GM21619 (cell line): ENCODE results near the gene MORN1.

Source experiments
- ATAC-seq: cut with Tn5 transposase; IDR thresholded peaks from one replicate; pipeline ENCODE4 v1.9.1; 2021; ENCODE audit not compliant: unreplicated experiment

The MORN1 gene

DNA sequence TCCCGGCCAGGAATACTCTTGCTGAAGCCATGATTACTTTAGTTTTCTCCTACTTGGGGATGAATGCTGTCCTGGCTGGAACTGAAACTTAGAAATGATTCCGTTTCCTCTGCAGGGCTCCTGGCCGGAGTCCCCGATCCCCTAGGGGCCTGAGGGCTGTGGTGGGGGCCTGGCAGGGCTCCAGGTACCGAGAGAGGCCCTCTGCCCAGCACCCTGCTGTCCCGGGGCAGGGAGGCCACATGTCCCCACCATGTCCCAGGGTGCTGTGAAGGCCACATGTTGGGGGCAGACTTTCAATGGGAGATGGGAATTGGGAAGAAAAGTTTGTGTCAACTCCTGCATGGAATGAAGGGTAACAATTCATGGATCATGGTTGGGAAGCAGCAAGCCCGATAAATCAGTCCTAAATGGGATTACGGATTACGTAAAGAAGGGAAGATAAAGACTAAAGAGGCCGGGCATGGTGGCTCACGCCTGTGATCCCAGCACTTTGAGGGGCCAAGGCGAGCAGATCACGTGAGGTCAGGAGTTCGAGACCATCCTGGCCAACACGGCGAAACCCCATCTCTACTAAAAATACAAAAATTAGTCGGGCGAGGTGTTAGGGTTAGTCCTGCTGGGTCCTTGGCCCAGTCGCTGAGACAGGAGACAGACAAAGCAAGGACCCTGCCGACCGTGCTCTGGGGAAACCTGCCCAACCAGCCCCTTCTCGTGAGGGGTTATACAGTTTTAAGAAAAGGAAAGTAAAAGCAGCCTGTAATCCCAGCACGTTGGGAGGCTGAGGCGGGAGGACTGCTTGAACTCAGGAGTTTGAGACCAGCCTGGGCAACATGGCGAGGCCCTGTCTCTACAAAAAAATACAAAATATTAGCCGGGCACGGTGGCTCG, 37.6 kb downstream of the MORN1 start:
- ATAC-seq, result no peak

DNA sequence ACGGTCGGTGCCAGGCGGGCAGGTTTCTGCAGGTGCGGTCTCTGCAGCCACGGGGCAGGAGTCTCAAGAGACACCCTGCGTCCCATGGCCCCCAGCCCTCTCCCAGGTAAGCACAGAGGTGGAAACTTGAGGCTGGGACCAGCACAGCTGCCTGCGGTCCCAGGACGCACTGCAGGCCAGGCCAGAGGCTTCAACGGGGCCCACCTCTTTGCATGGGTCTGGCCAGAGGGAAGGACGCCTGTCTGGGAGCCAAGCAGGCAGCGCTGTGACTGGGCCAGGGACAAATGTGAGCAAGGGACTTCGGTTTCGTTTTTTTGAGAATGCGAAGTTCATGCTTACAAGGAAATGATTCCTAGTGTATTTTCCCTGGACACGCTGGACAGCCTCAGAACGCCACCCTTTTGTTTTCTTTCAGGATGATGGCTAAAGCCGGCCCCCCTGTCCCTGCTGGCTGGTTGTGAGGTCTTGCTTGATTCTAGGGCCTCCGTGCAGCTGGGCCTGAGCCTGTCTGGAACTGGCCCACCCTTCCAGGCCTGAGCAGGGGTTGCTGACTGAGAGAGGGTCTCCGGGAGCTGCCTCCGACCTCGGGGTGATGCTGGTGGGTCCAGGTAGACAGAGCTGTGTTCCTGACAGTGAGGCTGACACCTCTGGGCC, 38.3 kb downstream of the MORN1 start:
- no peak for ATAC-seq

DNA sequence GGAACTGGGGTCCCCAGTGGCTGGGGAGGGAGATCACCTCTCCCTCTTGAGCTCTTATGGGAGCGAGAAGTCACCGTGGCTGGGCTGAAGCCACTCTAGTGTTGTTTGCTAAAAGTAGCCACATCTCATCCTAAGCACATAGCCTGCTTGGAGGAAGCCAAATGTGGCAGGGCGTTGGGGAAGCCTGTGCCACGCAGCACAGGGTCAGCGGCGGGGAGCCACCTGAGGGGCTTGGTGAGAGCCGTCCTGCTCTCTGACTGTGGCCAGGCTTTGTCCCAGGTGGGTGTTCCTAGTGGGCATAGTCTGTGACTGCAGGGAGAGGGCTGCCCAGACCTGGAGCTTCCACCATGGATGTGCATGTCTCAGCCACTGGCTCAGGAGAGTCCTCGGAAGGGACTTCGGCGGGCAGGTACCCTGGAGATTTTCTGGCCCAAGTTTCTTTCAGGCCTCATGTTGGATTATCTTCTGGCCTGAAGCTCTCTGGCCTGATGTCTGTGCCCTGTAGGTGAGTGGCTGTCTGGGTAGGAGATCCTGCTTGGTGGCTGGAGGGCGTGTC, 38.9 kb downstream of the MORN1 start:
- no peak for ATAC-seq

DNA sequence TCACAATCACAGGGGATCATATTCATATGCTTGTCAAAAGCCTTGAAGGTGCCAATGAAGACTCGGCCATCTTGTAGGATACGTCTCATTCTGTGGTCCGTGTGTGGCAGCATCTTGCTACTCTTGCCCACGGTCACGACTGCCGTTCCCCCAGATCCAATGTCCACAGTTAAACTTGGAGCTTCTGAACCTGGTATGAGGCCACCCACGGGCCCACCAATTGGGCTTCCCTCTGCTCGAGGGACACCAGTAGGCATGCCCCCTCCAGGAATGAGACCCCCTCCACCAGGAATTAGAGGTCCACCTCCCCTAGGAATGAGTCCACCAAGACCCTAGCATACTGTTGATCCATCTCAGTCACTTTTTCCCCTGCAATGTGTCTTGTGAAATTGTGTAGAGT, 39.6 kb downstream of the MORN1 start:
- no peak for ATAC-seq

DNA sequence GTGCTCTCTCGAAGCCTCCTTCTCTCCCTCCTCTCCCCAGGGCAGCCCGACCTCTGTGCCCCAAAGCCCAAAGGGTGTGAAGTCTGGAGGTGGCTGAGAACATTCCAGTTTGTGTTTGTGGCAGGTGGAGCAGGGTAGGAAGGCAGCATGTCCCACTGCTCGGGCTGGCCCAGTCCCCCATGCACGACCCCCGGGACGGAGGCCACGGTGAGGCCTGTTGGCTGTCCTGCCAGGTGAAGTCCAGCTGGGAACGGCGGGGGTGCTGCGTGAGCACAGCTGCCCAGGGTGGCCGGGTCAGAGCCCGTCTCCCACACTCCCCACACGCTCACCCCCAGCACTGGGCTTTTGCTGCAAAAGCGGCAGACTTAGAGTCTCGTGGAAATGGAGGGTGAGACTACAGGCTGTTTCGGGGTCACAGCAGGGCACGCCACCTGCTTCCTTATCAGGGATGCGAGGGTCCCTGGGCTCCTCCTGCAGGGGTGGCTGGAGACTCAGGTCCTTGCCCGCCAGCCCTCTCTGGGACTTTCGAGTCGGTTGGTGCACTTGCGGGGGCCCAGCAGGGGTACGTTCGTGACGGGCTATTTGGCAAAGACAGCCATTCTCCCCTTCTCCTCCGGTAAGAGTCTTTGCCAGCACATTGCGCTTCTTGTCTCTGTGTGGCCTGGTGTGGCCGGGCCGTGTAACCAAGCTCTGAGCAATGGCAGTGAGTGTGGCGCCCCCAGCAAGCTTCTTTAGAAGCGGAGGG, 40.3 kb downstream of the MORN1 start:
- no peak for ATAC-seq

DNA sequence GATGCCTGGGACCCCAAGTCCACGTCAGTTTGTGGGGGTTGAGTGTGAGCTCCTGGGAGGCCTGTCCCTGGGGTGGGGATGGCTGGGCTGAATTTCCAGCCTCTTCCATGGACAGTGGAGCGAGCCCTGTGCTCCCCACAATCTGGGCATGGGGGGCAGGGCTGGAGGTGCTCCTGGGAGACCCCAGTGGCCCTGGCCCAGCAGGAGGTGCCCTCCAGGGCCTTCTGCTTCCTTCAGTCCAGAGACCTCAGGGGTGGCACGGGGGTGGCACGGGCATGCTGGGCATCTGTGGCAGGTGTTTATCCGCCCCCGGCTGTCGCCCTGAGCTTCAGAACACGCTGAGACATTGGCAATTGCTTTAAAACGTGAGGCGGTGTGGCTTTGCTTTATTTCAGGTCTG, 40.9 kb downstream of the MORN1 start:
- ATAC-seq, result no peak

DNA sequence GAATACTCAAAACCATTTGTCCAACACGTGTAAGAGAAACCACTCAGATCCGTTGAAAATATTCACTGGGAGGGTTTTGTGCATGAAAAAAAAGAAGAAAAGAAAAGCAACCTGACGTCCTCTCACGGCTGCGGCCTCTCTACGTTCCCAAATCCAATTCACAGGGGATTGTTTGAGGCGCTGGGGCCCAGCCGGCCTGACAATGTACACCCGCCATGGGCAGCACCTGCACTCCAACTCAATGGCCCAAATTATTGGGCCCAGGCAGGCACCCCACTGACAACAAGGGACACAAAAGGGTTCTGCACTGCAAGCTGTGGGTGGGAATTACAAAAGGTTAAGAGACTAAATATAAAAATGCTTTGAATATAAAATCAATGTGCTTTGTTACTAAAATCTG, 41.5 kb downstream of the MORN1 start:
- ATAC-seq, result no peak

DNA sequence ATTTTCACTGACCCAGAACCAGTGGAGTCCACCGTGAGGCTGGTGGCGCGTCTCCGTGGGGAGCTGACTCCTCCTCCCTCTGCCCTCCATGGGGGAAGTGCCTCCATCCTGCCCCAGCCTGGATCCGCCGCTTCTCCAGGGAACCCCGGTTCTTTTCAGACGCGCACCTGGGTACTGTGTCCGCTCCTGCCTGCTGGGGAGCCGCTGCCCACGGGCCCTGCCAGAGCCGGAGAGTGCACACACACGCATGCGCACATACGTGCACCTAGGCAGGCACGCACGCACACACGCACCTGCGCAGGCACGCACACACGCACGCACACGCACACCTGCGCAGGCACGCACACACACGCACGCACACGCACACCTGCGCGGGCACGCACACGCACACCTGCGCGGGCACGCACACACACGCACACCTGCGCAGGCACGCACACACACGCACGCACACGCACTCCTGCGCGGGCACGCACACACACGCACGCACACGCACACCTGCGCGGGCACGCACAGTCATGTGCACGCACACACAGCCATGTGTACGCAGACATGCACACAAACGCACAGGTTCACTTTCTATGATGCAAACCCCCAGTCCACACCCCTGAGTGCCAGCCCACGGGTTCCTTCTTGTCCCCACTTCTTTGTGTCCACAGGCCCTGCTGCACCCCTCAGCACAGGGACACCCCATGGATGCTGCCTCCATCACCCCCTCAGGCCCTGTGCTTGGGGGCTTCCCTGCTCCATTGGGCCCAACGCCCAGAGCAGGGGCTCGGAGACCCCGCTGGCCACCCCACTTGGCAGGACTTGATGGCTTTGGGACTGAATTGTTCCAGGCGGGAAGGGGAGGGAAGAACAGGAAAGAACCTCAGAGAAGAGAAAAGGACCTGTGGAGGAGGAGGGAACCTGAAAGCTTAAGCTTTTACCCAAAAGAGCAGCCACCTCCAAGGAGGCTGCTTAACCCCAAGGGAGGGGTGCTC, 42.7 kb downstream of the MORN1 start:
- ATAC-seq, result no peak

DNA sequence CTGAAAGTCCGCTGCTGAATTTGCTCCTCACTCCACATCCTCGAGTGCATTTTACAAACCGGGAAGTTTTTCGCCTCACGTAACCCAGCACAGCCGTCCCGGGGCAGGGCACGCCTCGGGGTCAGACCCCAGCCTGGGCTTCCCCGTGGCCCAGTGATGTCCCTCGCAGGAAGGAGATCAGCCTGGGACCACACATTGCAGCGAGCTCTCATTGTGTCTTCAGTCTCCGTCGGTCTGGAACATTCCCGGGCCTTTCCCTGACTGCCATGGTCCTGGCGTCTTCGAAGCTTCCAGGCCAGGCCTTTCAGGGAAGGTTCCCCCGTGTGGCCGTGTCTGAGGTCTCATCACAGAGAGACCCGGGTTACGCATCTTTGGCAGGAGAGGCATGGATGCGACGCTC, 43.5 kb downstream of the MORN1 start:
- ATAC-seq, result no peak

DNA sequence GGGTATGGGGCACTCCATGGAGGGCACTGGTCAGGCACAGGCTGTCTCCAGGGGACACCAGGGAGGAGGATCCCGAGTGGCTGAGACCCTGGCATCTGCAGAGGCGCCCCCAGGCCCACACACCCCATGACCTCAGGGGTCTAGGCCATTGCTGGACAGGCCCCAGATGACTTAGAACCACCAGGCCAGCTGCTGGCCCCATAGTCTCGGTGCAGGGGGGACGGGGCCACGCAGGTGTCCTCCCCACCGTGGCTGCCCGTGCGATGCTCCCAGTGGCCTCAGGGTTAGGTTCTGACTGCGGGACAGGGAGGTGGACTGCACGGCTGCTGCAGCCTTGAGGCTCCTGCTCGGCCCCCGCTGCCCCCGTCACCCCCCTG, 44.0 kb downstream of the MORN1 start:
- ATAC-seq, result no peak

DNA sequence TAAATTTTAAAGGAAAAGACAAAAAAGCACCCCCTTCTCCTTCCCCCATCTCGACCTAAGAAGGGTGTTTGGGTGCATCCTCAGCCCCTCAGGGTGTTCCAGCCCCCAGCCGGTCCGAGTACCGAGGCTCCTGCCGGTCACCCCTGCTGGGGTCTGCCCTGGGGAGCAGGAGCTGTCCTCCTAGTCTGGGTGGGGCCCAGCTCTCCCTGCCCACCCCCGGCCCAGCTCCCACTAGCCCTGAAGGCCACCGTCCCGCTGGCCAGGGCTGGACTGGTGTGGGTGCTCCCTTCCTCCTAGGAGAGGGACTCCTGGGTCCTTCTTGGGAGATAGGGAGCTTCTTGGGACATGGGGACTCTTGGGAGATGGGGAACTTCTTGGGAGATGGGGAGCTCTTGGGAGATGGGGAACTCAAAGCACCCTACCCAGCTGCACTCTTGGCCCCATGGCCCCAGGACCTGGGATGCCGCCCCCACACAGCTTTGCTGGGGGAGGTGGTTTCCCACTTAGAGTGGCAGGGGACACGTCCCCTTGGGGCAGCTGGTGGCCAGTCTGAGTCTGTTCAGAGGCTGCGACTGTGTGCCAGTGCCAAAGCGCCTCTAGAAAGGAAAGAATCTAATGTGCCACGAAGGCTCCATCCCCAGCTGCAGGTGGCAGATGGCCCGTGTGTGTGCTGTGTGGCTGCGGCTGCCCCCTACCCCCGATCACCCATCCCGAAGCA, 44.5 kb downstream of the MORN1 start:
- no peak for ATAC-seq

DNA sequence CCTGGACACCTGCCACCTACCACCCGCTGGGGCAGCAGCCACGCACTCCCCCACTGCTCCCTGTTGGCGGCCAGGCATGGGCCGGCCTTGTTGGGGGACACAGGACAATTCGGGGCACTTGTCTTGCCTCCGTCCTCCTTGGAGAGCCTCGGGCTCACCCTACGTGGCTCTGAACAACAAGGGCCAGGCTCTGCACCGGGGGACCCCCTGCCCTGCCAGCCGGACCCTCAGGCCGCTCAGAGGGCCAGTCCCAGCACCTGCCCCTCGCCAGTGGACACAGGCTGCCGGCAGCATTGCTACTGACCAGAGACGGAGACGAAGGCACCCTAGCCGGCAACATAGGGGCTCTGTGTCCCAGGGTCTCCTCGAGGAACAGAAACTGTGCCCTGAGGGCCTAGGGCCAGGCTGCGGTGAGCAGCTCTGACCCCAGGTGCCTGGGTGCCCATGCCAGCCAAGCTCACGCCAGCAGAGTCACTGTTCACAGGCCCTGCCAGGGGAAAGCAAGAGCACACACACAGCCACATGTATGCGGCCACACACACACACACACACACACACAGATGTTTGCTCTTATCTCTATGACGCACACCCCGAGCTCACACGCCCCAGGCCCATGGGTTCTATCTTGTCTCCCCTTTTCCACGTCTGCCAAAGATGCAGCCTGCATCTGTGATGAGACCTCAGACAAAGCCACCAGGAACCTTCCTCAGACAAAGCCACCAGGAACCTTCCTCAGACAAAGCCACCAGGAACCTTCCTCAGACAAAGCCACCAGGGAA, 45.9 kb downstream of the MORN1 start:
- ATAC-seq, result no peak

DNA sequence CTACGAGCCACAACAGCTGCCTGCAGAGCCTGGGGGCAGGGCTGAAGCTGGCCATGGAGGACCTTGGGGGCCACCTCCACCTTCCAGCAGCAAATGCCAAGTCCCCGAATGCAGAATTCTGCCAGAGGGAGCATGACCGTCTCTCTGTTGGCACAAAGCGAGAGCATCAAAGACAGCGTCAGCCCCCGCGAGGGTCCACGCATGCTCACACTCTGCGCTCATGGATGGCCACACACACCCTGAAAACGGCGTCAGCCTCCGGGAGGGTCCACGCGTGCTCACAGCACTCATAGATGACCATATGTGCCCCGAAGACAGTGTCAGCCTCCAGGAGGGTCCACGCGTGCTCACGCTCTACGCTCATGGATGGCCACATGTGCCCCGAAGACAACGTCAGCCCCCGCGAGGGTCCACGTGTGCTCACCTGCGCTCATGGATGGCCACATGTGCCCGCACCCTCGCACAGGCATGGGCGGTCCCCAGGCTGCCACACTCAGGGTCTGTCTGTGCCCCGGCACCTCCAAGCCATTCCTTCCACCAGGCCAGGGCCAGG, 46.5 kb downstream of the MORN1 start:
- ATAC-seq, result no peak

DNA sequence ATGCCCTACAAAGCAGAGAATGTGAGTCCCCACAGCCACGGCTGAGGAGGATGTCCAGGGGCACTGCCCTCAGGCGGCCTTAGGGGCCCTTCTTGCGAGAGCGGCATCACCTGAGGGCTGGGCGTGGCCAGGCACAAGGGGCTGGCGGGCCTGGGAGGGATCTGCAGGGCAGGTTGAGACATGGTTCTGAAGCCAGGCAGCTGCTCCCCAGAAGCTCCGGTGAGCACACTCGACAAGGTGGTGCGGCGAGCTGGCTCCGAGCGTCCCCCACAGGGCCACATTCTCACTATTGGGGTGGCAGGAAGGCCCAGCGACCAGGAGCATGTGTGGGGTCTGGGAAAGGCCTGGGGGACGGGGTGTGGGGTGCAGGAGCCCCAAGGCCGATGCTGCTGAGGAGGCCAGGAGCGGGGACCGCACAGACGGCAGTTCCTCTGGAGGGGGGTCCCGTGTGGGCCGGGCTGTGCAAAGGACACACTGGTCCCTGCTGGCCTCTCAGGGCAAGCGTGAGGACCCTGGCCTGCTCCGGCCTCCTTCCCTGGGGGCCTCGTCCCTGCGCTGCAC, 47.2 kb downstream of the MORN1 start:
- ATAC-seq, result no peak

DNA sequence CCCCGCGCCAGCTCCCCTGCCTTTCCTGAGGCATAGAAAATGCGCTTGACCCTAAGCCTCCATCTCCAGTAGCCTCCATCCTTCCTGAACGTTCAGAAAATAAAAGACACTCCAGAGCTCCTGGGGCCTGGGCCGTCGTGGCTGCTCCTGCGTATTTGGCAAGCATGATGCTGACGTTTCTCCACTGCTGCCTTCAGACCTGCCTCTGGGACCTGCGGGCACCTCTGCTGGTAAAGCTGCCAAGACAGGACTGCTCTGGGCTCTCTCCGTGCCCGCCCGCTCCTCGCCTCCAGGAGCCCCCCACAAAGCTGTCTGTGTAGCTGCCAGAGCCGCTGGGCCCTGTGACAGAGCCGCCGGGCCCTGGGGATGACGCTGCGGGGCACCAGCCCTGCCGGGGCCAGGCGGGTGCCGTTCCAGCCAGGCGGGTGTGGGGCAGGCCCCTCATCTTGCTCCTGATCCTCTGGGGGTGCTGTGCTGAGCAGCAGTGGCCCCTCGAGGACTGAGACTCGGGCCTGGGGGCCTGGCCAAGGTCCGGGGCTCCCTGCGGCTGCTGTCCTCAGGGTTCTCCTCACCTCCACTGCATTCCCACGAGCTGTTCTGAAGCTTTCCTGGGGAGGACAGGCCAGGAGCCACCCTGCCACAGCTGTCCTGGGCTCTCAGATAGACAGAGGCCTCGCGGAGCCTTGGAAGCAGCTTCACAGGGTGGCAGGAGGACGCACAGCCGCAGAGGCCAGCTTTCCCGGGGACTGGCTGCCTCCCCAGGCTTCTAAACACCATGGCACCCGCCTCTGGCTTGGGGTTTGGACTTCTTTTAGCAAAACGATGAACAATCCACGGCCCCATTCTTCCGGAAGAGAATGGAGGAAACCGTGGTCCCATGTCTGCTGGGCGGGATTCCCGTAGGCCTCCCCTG, 48.1 kb downstream of the MORN1 start:
- no peak for ATAC-seq

DNA sequence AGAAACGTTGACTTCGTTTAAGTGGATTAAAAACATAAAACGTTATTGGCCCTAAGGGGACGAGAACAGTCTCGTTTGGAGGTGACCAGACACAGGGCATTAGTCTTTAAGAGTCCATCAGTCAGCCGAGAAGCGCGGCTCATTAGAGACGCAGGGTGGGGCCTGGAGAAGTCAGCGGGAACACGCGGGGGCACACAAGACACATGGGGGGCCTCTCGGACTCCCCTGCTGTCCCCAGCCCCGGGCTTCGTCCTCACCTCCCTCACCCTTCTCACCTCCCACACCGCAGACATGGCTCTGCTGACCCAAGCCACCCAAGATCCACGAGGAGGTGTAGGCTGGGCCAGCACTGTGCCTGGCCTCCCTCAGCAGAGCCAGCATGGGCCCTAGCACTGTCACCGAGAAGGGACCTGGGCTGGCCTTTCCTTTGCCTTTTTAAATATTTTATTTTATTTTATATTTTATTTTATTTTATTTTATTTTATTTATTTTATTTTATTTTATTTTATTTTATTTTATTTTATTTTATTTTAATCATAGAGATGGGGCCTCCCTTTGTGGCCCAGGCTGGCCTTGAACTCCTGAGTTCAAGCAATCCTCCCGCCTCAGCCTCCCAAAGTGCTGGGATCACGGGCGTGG, 48.9 kb downstream of the MORN1 start:
- no peak for ATAC-seq
